PC-9 (cell line): Measurements from ENCODE around the gene CDA. TPM values are rescaled to one million over a fixed set of nuclear protein-coding genes. Genes with fewer than 3 reads are reported as not detected.

Source experiments
- BruUV-seq: library from RNA; stranded (reverse); fragments of 400-500 nt; replicated peaks from 2 replicates; lab custom pipeline; 2021; lab: Mats Ljungman, UMichigan
- CTCF ChIA-PET: fragments of 300-600 bp; sonication (Branson Sonifier 250); formaldehyde crosslinking; loops from one replicate; lab custom pipeline; 2022; ENCODE audit warnings: antibody characterized with exemption; lab: Charles Lee
- POLR2A ChIA-PET: fragments of 300-600 bp; sonication (Branson Sonifier 250); formaldehyde crosslinking; loops from one replicate; lab custom pipeline; 2022; ENCODE audit warnings: antibody characterized with exemption; ENCODE audit not compliant: unreplicated experiment; lab: Charles Lee
- DNase-seq, 2 experiments: peaks; one replicate each; pipeline versions ENCODE4 v3.0.0 to v3.0.0-alpha.2; 2015 to 2022; ENCODE audit warnings: mixed read lengths in 1 of 2
- H2AFZ ChIP-seq: fragments of 200-600 bp; sonication (generic); 2 replicates; pipeline ENCODE4 v1.8.1; 2017; ENCODE audit warnings: antibody characterized with exemption
- H3F3A ChIP-seq: fragments of 200-600 bp; sonication (generic); 2 replicates; pipeline ENCODE4 v1.8.1; 2017; ENCODE audit warnings: antibody characterized with exemption, mild to moderate bottlenecking, low read depth; ENCODE audit not compliant: insufficient read depth
- H3K27ac ChIP-seq: fragments of 200-600 bp; sonication (generic); 2 replicates; pipeline ENCODE4 v1.6.1; 2016; ENCODE audit warnings: mixed run types
- H3K27me3 ChIP-seq: fragments of 200-600 bp; sonication (generic); 2 replicates; pipeline ENCODE4 v1.6.1; 2016; ENCODE audit warnings: low read depth, mixed run types; ENCODE audit not compliant: insufficient read depth
- H3K36me3 ChIP-seq: fragments of 200-600 bp; sonication (generic); 2 replicates; pipeline ENCODE4 v1.6.1; 2016; ENCODE audit warnings: low read depth, mixed run types
- H3K4me1 ChIP-seq: fragments of 200-600 bp; sonication (generic); replicated peaks from 2 replicates; pipeline ENCODE4 v1.6.1; 2016; ENCODE audit warnings: mixed run types; ENCODE audit not compliant: insufficient read depth
- H3K4me2 ChIP-seq: fragments of 200-600 bp; sonication (generic); 2 replicates; pipeline ENCODE4 v1.6.1; 2017; ENCODE audit warnings: mixed run types
- H3K4me3 ChIP-seq: fragments of 200-600 bp; sonication (generic); 2 replicates; pipeline ENCODE4 v1.6.1; 2016; ENCODE audit warnings: mixed run types
- H3K79me2 ChIP-seq: fragments of 200-600 bp; sonication (generic); 2 replicates; pipeline ENCODE4 v1.6.1; 2017; ENCODE audit warnings: low read depth, mixed run types
- H3K9me2 ChIP-seq: fragments of 200-600 bp; sonication (generic); 2 replicates; pipeline ENCODE4 v1.8.1; 2017; ENCODE audit warnings: mild to moderate bottlenecking; ENCODE audit not compliant: insufficient read depth
- H3K9me3 ChIP-seq: fragments of 200-600 bp; sonication (generic); 2 replicates; pipeline ENCODE4 v1.8.1; 2016; ENCODE audit warnings: low read depth; ENCODE audit not compliant: insufficient read depth
- H4K20me1 ChIP-seq: fragments of 200-600 bp; sonication (generic); 2 replicates; pipeline ENCODE4 v1.8.1; 2017; ENCODE audit not compliant: insufficient read depth
- EZH2 ChIP-seq: fragments of 200-600 bp; sonication (generic); IDR thresholded peaks from 2 replicates; pipeline ENCODE4 v1.8.0; 2017; ENCODE audit warnings: antibody characterized with exemption, low read depth
- intact Hi-C: fragments of 100-400 bp; cut with micrococcal nuclease; formaldehyde crosslinking; loops from one replicate; pipeline ENCODE4 v1.10.0; 2022; ENCODE audit not compliant: unreplicated experiment
- total RNA-seq: library from RNA; stranded (reverse); gene quantifications from 2 replicates; pipeline ENCODE4 v1.2.3, GENCODE V29; 2021
- TF ChIP-seq, protein P1 (sequence below): fragments of 200-600 bp; sonication (generic); conservative IDR thresholded peaks from 2 replicates; pipeline ENCODE4 v1.6.1; 2017; ENCODE audit warnings: mixed run types, antibody characterized with exemption, mild to moderate bottlenecking, moderate library complexity

Gene CDA
- total RNA-seq, 1 experiment from 2014 or later, result 56.6 TPM

GRCh38 chr1:20560966-20561365 is 27.9 kb upstream of the CDA start:
- DNase-seq, result no peak
- Histone ChIP-seq H4K20me1 (no peaks in the 10 kb centered on the region), H3K9me2 (no peaks in the 10 kb centered on the region), H2AFZ (no peak overlapping the region), H3K4me3 (no peak overlapping the region), H3K79me2 (no peaks in the 10 kb centered on the region), H3K4me2 (no peak overlapping the region), H3K27me3 (no peaks in the 10 kb centered on the region), H3K36me3 (no peaks in the 10 kb centered on the region), H3K27ac (no peak overlapping the region), H3K9me3 (no peaks in the 10 kb centered on the region), H3K4me1 (no peaks in the 10 kb centered on the region), H3F3A (no peaks in the 10 kb centered on the region)
- CTCF ChIA-PET, result interaction anchor here (0.6 kb wide), 1 partner anchor 38 kb away, joined by 10 read pairs; no protein-coding TSS in a partner anchor
- intact Hi-C loops, result no loop called here
- BruUV-seq, result no TSS peak
- no peak for TF ChIP-seq EZH2
- TF ChIP-seq, protein P1, sequence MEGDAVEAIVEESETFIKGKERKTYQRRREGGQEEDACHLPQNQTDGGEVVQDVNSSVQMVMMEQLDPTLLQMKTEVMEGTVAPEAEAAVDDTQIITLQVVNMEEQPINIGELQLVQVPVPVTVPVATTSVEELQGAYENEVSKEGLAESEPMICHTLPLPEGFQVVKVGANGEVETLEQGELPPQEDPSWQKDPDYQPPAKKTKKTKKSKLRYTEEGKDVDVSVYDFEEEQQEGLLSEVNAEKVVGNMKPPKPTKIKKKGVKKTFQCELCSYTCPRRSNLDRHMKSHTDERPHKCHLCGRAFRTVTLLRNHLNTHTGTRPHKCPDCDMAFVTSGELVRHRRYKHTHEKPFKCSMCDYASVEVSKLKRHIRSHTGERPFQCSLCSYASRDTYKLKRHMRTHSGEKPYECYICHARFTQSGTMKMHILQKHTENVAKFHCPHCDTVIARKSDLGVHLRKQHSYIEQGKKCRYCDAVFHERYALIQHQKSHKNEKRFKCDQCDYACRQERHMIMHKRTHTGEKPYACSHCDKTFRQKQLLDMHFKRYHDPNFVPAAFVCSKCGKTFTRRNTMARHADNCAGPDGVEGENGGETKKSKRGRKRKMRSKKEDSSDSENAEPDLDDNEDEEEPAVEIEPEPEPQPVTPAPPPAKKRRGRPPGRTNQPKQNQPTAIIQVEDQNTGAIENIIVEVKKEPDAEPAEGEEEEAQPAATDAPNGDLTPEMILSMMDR, result no peak
- POLR2A ChIA-PET, result no interaction called here

- intact Hi-C loops, result no loop called here
- Histone ChIP-seq H3K36me3 (no peaks in the 10 kb centered on the region), H3K4me1 (no peaks in the 10 kb centered on the region), H3K4me3 (no peak overlapping the region), H3K27ac (no peak overlapping the region), H3K4me2 (no peak overlapping the region), H4K20me1 (no peaks in the 10 kb centered on the region), H3K27me3 (no peaks in the 10 kb centered on the region), H3K79me2 (no peaks in the 10 kb centered on the region), H3K9me3 (no peaks in the 10 kb centered on the region), H3K9me2 (no peaks in the 10 kb centered on the region), H3F3A (no peaks in the 10 kb centered on the region), H2AFZ (no peak overlapping the region)
- BruUV-seq, result no TSS peak
- TF ChIP-seq, protein P1, result no peak
- no peak for TF ChIP-seq EZH2
- DNase-seq, result no peak
- ChIA-PET POLR2A (no interaction called here), CTCF (no interaction called here)
Measured at GRCh38 chr1:20565234-20565633, 23.7 kb upstream of the CDA start.

DNA sequence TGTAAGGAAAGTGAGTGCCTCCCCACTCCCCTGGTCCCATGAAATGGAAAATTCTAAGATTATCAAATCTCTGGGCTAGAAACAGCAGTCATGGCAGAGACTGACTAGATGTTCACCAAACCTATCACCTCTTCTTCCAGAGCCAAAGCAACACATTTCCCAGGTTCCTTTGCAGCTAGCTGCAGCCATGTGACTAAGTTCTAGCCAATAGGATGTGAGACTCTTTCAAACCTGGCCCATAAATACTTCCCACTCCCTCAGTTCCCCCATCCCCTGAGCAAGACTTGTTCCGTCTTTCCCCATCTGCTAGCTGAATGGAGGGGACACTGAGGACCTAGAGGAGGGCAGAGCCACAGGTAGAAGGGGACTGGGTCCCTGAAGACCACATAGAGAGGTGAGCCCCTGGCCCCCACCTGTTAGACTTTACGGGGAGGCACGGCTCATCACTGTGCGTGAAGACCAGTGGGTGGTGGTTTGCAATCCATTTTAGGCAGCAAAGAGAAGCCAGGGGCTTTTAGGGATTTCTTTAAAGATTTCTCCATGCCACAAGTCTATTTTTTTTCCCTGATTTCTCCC is 19.3 kb upstream of the CDA start:
- no peaks in the 10 kb centered on the region for H3K9me2 ChIP-seq
- CTCF ChIA-PET, result no interaction called here
- H4K20me1 ChIP-seq, result no peaks in the 10 kb centered on the region
- H3K36me3 ChIP-seq, result no peaks in the 10 kb centered on the region
- intact Hi-C loops, result no loop called here
- H3K9me3 ChIP-seq, result no peaks in the 10 kb centered on the region
- peaks cover 5% of the 10 kb centered on the region; the same call in 1 of the 2 replicates for H3F3A ChIP-seq
- no peak overlapping the region for H3K4me3 ChIP-seq
- H3K4me1 ChIP-seq, result no peaks in the 10 kb centered on the region
- no peak overlapping the region for H3K4me2 ChIP-seq
- DNase-seq, result no peak
- no peaks in the 10 kb centered on the region for H3K79me2 ChIP-seq
- TF ChIP-seq, protein P1, result no peak
- no peak for TF ChIP-seq EZH2
- no peaks in the 10 kb centered on the region for H3K27me3 ChIP-seq
- BruUV-seq, result no TSS peak
- POLR2A ChIA-PET, result no interaction called here
- no peak overlapping the region for H3K27ac ChIP-seq
- no peak overlapping the region for H2AFZ ChIP-seq
